Fibroblast of skin of abdomen (primary cell): Measurements from ENCODE around the gene DKK1. TPM values are rescaled to one million over a fixed set of nuclear protein-coding genes. Genes with fewer than 3 reads are reported as not detected.

Experiments
- DNase-seq: peaks from one replicate; pipeline ENCODE4 v3.0.0-alpha.2; 2013
- polyA plus RNA-seq, 2 experiments: library from polyadenylated mRNA; unstranded; fragments of 120-200 nt; gene quantifications; one replicate each; pipeline ENCODE4 v1.2.1, GENCODE V29; 2013; ENCODE audit not compliant: insufficient read length in 2 of 2

DKK1 gene, protein sequence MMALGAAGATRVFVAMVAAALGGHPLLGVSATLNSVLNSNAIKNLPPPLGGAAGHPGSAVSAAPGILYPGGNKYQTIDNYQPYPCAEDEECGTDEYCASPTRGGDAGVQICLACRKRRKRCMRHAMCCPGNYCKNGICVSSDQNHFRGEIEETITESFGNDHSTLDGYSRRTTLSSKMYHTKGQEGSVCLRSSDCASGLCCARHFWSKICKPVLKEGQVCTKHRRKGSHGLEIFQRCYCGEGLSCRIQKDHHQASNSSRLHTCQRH
- polyA plus RNA-seq (2013, experiment 1 of 2; ENCODE audit: insufficient read length), result 55.7 TPM
- polyA plus RNA-seq (2013, experiment 2 of 2; ENCODE audit: insufficient read length), result 55.9 TPM

DNA sequence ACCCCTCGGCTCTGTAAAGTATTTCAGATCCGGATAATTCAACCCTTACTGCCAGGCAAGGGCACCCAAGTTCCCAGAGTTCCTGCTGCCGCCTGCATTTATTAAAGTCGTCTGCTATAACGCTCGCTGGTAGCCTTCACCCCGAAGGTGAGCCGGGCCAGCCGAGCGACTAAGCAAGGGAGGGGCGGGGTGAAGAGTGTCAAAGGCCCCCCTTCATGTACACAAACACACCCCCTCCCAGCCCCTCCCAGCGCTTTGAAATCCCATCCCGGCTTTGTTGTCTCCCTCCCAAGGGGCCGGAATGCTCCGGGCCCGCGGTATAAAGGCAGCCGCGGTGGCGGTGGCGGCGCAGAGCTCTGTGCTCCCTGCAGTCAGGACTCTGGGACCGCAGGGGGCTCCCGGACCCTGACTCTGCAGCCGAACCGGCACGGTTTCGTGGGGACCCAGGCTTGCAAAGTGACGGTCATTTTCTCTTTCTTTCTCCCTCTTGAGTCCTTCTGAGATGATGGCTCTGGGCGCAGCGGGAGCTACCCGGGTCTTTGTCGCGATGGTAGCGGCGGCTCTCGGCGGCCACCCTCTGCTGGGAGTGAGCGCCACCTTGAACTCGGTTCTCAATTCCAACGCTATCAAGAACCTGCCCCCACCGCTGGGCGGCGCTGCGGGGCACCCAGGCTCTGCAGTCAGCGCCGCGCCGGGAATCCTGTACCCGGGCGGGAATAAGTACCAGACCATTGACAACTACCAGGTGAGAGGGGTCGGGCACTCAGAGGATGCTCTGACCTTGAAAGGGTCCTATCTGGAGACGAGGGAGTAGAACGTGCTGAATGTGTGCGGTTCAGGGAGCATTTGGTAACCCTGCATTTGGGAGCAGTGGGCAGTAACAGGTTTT is at the start of gene DKK1:
TSS of gene DKK1 (plus strand) at position 349 of the 889 bp plus-strand sequence. CDS start at position 503, 154 bp downstream.
- DNase-seq, result peak; percentile 75

DNA sequence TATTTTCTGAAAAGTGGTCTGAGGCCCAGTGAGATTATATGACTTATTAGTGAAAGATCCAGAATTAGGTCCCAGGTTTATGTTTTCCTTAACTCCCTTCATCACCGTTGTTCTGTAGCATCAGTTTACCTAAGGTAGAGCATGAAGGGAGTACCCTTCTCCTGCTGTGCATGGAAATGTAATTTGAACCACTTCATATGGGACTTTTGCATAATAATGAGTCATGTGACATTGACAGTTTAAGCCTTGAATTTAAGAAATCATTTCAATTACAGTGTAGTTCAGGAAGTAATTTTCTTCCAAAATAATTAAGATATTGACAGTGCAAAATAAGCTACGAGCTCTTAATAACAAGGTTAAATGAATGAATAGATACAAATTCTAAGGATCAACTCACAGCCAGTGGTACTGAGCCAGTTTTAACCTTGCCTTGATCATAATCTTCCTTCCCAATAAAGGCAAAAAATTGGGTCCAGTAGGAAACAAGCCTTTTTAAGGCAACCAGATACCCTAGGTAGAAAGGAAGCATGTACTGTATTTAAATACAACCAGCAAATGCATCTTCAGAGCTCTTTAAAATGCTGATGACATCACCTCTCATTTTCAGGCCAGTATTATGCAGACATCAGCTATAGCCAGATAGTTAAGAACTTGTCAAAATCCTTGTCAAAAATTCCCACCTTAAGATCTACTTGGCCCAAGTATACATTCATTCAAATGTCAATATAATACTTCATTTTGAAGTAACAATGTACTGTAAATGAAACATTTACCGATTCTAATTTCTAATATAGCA is 48.8 kb upstream of the DKK1 start:
- no peak for DNase-seq

DNA sequence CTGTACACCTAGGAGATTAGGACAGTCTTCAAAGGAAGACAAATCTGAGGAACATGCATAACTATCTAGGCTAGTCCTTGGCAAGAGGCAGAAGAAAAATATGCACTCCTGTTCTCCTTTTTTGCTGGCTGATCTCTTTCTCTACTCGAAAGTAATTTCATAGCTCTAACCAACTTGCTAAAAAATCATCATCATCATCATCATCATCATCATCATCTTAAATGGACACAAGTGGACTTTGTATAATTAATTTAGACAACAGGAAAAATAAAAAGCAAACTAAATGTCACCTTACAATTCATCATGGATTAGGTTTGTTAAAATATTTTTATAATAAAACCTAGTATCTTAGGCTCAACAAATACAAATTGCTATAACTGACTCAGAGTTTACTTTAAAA is 47.2 kb upstream of the DKK1 start:
- no peak for DNase-seq

DNA sequence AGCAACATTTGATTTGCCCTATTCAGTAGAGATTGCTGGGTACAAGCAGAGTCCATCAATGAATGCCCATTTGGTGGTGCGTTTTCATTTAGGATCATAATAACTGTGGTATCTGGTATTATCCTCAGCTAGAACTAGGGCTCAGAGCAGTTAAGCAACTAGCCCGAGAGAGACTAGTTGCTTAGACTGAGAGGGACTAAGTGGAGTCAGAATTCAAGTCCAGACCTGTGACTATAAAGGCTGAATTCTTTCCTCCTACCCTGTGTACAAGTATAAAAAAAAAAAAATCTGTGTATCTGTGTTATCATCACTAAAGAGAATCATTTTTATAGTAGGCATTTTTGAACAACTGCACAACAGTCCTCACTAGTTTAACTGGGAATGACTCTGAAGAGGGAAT is 45.3 kb upstream of the DKK1 start:
- DNase-seq, result no peak

DNA sequence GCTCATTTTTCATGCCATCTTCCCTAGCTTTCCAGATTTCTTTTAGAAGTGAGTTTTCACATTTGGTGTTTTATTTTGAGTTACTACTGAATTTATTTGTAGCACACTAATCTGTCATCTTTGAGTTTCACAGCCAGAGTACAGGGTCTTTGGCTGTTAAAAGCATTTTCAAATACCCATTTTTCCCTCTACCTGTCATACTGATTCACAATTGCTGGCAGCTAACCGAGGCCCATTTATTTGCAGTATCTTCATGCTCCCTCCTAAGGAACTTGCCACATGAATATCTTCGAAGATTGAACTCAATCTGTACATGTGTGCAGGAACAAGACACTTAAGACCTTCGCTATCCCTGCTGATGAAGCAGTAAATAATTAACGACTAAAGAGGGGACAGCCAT is 44.8 kb upstream of the DKK1 start:
- no peak for DNase-seq

DNA sequence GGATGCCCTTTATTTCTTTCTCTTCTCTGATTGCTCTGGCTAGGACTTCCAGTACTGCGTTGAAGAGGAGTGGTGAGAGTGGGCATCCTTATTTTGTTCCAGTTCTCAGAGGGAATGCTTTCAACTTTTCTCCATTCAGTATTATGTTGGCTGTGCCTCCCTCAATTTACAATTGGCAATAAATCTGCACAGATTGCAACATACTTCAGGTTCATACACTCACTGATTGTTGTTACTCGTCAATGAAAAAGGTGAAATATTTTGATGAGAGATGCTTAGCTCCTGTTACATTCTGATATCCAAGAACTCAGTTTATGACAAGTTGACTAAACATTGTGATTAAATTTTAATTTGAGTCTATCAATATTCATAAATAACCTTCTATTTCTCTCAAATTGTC is 37.9 kb upstream of the DKK1 start:
- no peak for DNase-seq

DNA sequence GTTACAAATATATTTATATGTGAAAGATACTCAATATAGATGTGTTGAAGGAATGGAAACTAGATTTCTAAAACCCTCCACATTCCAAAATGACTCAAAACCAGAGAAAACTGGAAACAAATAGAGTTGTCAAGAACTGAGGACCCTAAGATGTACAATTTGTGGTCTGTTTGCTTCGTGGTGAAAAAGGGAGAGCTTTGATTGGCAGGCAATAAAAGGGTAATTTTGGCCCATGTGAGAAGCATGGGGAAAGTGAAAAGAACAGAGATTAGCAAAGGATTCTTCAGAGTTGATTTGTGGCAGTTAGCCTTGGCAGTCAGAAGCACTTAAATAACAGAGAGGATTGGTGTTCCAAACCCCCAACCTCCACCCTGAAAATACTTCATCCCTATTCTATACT is 37.1 kb upstream of the DKK1 start:
- peak; percentile 64 for DNase-seq

DNA sequence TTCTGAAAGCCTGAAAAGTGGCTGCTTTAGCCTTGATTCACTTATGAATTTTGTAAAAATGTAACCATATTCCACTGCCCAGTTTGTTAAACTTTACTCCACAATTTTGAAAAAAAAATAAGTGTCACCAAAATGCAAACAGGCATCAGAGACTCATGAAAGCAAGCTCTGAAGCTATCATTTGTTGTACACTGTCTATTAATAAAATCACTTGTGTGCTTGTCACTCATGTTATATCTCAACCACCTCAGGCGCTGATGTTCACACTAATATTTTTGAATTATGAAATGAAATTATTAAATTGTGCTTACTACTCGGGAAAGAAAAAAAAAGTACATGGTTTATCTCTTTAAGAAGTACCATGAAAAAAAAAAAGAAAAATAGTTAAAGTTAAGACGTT is 34.5 kb upstream of the DKK1 start:
- DNase-seq, result no peak

DNA sequence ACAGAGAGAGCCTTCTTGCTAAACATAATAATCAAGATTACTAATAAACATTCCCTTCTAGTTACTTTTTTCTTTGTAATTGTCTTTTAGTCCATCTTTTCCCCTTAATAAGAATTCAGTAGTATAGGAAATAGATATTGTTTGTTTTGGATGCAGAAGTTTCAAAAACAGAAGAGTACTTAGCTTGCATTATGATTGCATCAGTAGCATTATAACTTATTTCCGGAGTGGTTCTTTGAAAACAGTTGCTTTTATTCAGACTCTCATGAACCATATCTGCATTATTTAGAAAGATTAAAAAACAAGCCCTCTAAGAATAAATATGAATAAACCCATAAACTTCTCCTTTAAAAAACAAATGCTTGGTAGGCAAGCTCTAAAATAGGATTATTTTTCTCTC is 34.0 kb upstream of the DKK1 start:
- no peak for DNase-seq

DNA sequence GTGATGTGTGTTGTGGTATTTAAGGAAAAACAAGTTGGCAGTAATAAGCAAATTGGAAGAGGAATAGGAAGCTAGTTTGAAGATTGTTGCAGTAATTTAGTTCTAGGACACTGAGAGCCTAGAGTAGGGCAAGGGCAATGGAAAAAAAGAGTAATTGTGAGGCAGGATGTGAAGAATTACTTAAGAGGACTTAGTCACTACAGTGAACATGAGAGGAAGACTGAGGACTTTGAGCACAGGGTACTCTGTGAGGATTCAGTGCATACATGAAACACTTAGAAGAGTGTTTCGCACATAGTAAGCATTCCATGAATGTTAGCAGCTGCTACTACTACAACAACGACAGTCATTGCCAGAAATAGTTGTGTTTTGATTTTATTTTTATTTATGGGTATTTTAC is 30.9 kb upstream of the DKK1 start:
- DNase-seq, result peak; percentile 21

DNA sequence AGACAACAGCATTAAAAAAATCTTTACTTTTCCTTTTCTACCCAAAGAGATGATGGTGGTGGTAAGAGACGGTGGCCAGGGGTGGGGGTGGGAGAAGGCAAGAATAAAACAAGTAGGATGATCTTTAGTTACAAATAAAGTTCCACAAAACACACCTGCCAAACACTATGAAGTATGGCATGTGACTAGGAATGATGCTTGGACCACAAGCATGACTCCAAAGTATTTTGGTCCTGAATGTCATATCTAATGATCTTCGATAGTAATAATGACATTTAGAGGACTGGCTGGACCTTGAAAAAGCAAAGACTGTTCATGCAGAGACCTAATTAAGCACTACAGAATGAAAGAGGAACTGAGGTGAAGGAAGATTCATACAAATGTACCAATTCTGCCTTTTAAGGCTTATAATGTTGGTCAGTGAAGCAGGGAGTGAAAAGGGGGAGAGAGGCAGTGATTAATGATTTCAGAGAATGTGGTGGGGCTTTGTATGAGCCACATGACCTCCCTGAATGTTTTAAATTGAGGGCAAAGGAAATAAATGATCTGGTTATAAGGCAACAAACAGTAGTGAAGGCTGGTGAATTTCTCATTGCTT is 29.6 kb upstream of the DKK1 start:
- no peak for DNase-seq

DNA sequence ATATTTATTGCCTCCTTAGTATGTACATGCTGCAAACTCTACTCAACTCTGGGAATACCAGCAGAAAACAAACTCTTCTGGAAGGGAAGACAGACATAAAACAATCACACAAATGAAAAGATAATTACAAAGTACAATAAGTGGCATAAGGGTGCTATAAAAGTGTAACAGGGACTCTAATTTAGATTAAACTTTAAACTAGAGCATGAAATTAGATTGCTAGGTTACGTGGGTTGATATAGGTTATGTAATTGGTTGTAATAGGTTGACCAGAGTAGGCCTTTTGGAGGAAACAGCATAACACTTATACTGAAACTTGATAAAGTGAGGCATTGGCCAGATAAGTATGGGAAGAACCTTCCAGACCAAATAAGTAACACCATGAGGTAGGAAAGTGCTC is 26.2 kb upstream of the DKK1 start:
- no peak for DNase-seq

DNA sequence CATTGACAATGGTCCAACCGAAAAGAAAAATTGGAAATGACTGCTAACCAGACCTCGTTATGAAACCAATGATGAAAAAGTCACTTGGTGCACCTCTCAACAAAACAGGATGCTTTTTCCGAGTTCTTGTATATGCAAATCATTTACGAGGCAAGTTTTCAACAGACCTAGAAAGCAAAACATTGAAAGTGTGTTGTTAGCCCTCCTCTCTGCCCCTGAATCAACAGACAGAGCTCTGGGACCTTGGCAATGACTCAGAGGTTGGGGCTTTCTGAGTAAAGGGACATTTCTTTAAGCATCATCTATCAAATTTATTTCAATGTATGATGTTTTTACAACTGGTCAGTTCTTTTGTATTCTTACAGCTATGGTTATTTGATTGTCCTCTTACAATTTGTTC is 16.3 kb upstream of the DKK1 start:
- no peak for DNase-seq

DNA sequence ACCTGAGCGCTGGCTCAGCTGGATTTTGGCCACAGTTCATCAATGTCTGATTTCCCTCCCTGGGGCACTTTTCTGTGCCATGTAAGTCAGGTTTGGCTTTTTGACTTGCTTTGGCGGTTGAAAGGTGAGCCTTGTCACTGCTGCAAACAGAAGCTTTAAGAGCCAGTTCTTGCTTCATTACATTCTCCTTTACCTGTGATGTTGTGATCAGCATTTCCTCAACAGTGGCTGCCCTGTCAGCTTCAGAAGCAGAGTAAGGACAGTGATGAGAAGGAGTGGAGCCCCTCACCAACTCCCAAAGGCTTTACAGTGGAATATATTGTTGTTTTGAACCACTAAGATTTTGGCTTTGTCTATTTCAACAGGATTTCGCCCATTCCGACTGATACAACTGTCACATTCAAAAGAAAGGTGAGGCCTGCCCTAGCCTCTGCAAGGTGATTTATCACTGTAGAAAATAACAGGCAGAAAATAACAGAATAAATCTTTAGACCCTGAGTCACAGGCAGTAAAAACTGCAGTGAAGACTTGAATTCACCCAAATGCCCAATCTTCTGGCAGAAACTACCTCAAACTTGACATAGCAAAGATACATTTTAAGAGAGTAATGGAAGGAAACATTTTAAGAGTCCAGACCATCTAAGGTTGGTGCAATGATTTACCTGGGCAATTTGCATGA is 13.3 kb upstream of the DKK1 start:
- DNase-seq, result no peak

DNA sequence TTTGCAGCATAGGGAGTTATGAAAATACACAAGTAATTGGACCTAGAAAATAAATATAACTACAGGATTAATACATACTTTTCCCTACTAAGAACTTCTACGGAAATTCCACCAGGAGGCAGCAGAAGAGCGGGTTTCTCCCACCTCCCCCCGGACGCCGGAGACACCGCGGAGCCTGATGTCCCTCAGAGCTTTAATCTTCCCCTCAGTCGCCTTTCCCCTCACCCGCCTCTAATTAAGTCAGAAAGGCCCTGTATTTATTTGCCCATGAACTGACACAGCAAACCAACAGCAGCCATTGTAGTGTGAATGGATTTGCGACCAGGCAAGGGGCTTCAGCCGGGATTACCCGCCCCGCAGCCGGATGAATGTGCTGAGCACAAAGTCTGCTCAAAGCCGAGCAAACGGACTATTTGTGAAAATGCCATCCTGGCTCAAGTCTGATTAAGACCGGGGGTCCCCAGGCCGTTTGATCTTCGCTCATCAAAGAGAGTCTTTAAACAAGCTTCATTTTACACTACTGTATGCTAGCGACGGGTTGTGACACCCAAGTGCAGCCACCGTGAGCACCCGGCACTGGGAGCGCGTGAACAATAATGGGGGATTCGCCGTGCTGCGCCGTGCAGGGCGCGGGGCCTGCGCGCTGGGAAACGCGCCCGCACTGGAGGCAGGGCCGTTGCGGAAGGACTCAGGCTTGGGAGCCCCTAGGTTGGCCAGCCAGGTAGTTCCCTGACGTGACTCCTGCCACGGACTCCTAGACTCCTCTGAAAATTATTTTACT is 5.6 kb upstream of the DKK1 start:
- peak; percentile 75 for DNase-seq

DNA sequence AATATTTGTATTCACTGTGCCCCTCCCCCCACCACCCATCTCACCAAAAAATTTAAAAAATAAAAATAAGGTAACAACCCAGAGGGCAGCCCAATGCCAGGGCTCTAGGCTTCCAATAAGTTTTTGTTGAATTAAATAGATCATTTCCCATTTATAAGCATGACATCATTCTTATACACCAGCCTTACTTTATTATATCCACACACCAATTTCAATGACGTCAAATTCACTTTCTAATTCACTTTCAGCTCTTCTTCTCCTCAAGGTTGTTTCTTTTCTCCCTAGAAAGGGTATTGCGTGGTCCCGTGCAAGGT is 1.2 kb upstream of the DKK1 start:
- DNase-seq, result no peak

DNA sequence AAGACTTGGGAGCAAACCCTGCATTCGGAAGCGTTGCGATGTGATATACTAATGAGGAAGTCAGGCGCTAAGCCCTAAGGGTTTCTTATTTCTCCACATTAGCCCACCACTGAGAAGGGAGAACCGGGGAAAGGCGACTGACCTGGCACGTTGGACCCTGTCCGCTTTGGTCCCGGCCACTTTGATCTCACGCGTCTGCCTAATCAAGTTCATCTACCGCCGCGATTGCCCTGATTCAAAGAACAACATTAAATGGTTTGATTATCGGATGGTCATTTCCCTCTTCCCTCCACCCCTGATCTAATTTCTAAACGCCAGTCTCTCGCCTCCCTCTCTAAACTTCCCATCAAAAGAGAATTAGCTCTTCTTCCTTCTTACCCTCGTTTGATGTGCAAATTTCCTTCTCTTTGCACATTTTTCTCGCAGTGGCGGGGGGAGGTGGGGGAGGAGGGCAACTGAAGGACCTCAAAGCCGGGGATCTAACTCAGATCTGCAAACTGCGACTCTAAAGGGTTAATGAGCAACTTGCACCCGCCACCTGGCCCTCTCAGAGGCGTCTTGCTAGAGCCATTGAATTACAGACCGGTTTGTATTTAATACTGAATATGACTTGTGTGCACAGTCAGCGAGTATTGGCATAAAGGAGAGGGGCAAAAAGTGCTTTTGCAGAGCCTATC is 687 bp upstream of the DKK1 start:
- DNase-seq, result no peak

DNA sequence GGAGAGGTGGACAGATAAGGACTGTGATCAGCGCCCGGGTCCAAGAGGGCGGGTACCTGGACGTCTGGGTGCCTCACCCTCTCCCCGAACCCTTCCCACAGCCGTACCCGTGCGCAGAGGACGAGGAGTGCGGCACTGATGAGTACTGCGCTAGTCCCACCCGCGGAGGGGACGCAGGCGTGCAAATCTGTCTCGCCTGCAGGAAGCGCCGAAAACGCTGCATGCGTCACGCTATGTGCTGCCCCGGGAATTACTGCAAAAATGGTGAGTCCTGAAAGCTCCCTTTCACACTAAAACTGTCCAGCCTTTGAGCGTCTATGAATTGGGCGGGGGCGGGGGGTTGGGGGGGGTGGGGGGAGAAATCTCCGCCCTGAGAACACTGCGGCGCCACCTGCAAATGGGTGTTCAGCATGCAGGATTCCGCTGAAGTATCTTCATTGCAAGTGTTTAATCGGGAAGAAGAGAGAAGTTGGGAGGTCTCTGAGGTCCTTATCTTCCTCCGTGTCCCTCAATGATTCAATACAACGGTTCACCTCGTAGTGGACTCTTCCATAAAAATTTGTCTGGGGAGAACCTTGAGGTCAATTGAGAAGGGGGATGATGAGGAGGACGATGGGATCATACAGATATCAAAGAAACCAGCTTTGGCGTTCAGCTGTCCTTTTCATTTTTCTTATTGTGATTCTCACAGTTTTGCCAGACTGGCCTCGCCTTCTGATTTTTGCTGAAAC is 906 bp downstream of the DKK1 start:
- DNase-seq, result peak; percentile 43

DNA sequence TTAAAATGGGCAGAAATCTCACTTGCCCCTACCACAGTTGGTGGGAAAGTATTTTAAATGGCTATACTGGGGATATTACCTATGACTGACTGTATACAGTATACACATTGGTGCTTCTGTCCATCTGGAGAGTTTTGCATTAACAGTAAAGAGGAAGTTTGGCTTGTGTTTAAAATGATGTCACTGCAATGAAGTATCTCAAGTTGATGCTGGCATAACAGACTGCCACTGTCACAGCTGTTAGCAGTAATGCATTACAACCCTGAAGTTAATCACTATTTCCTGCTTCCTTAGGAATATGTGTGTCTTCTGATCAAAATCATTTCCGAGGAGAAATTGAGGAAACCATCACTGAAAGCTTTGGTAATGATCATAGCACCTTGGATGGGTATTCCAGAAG is 1.9 kb downstream of the DKK1 start:
- DNase-seq, result peak; percentile 20

DNA sequence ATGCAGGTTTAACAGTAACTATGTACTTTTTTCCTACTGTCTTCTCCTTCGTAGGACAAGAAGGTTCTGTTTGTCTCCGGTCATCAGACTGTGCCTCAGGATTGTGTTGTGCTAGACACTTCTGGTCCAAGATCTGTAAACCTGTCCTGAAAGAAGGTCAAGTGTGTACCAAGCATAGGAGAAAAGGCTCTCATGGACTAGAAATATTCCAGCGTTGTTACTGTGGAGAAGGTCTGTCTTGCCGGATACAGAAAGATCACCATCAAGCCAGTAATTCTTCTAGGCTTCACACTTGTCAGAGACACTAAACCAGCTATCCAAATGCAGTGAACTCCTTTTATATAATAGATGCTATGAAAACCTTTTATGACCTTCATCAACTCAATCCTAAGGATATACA is 2.4 kb downstream of the DKK1 start:
- no peak for DNase-seq
